Measurements from ENCODE around the gene HPSE2. TPM values are rescaled to one million over a fixed set of nuclear protein-coding genes. Genes with fewer than 3 reads are reported as not detected.

The HPSE2 gene
- total and polyA plus RNA-seq, 2 of the 13 experiments (the other 11 are each of a cell fraction or from before 2014, with no cell fraction given) = 0.01 TPM; not detected in 1

- TF ChIP-seq ZNF646 (CRISPR knock-in tag; IDR thresholded peaks at IDR 0.05) (no peak), ZBTB7A (CRISPR knock-in tag; IDR thresholded peaks at IDR 0.05) (no peak)
These were observed 719.3 kb downstream of the HPSE2 start (continued) for GRCh38 chr10:98516352-98516751.

GRCh38 chr10:98513704-98514103 is 721.9 kb downstream of the HPSE2 start:
- POLR2A ChIA-PET = no interaction called here

More at GRCh38 chr10:98513704-98514103, 721.9 kb downstream of the HPSE2 start:
- no peak overlapping the region for H3K4me2 ChIP-seq (ENCODE audit: low read depth, low read length)
- peaks cover 15% of the 10 kb centered on the region for H3K4me1 ChIP-seq (ENCODE audit: insufficient read depth, low read length)
- H2AFZ ChIP-seq (ENCODE audit: low read length) = no peak overlapping the region
- 0 out of 5 replicates have a peak, but pooled peaks cover 0 to 3% of the 10 kb centered on the region in 2 experiments for H3K27me3 ChIP-seq (ENCODE audit: control insufficient read depth in 1 of 2, insufficient read depth in 2 of 2, low read length in 2 of 2)
- no peak for FAIRE-seq
- no peaks in the 10 kb centered on the region for H4K20me1 ChIP-seq (ENCODE audit: insufficient read depth, low read length)
- CTCF ChIA-PET (ENCODE audit: low intra/inter-chr PET ratio, low total read pairs) = no interaction called here
- intact Hi-C loops (cut with micrococcal nuclease; ENCODE audit: unreplicated experiment) = no loop called here
- H3K79me2 ChIP-seq (ENCODE audit: insufficient read depth, low read length) = no peaks in the 10 kb centered on the region
- no peaks in the 10 kb centered on the region for H3K36me3 ChIP-seq (replicated peaks in 1 of 2; ENCODE audit: control insufficient read depth in 1 of 2, insufficient read depth in 2 of 2, low read length in 2 of 2)
- ATAC-seq = no peak
- in situ Hi-C loops (cut with HindIII; ENCODE audit: extremely low pct_ligation_motif_present, low pct_unique_long_range_greater_than_20kb) = no loop called here
- 0% methylated on average over 1 of the region's 1 CpG for WGBS (ENCODE audit: low lambda C conversion rate)
- H3K27ac ChIP-seq (ENCODE audit: extremely low read length, insufficient read depth, low read length) = no peak overlapping the region
- H3K9ac ChIP-seq (ENCODE audit: insufficient read depth, low read depth, low read length) = no peak overlapping the region
- no TSS peak for BruUV-seq (replicated peaks)
- H3K4me3 ChIP-seq (replicated peaks in 1 of 3; ENCODE audit: insufficient read depth in 1 of 3, low read depth in 2 of 3, low read length in 3 of 3) = no peak overlapping the region
- TF ChIP-seq GPN1 (CRISPR knock-in tag; IDR thresholded peaks at IDR 0.05; ENCODE audit: borderline replicate concordance) = no peak
- no peak for DNase-seq (ENCODE audit: low spot score)
- no peaks in the 10 kb centered on the region for H3K9me3 ChIP-seq (ENCODE audit: low read length)
